Measurements from ENCODE around the gene PFN3.

PFN3 gene

GRCh38 chr5:177437623-177438022, 37.2 kb upstream of the PFN3 start:
- no peak for DNase-seq

- DNase-seq: no peak
Observed at GRCh38 chr5:177435847-177436536, 35.5 kb upstream of the PFN3 start.

- no peak for DNase-seq
Observed at GRCh38 chr5:177434942-177435738, 34.7 kb upstream of the PFN3 start.

GRCh38 chr5:177434437-177434836, 34.0 kb upstream of the PFN3 start:
- DNase-seq: no peak

- DNase-seq: no peak
Observed at GRCh38 chr5:177433658-177434217, 33.3 kb upstream of the PFN3 start.

- no peak for DNase-seq
Observed at GRCh38 chr5:177432839-177433657, 32.6 kb upstream of the PFN3 start.

- no peak for DNase-seq
Observed at GRCh38 chr5:177432143-177432838, 31.8 kb upstream of the PFN3 start.

- DNase-seq: no peak
Observed at GRCh38 chr5:177431317-177432142, 31.1 kb upstream of the PFN3 start.

GRCh38 chr5:177430972-177431316, 30.5 kb upstream of the PFN3 start:
- DNase-seq: no peak

GRCh38 chr5:177430140-177430951, 29.9 kb upstream of the PFN3 start:
- no peak for DNase-seq

GRCh38 chr5:177429248-177430040, 29.0 kb upstream of the PFN3 start:
- DNase-seq: no peak

GRCh38 chr5:177428574-177429217, 28.2 kb upstream of the PFN3 start:
- DNase-seq: no peak

- no peak for DNase-seq
Observed at GRCh38 chr5:177427919-177428573, 27.6 kb upstream of the PFN3 start.

- no peak for DNase-seq
Observed at GRCh38 chr5:177427211-177427822, 26.9 kb upstream of the PFN3 start.

GRCh38 chr5:177426566-177427210, 26.2 kb upstream of the PFN3 start, which contains the start of gene GRK6:
Gene GRK6 (plus strand): TSS chr5:177426676. CDS start chr5:177426846, 170 bp downstream.
- DNase-seq: no peak

- peak; percentile 98 for DNase-seq
Observed at GRCh38 chr5:177425801-177426565, 25.5 kb upstream of the PFN3 start.
